Measurements from ENCODE around the gene RNF151. TPM values are rescaled to one million over a fixed set of nuclear protein-coding genes. Genes with fewer than 3 reads are reported as not detected.

RNF151 gene
- total and polyA plus RNA-seq, 11 donors: not detected

GRCh38 chr16:1992704-1993317 is 26.2 kb downstream of the RNF151 start:
- Histone ChIP-seq H3K4me1 (peaks cover 5 to 36% (median 18%) of the 10 kb centered on the region in 12 donors), H3K36me3 (peaks cover 0 to 16% (median 11%) of the 10 kb centered on the region in 9 donors), H3K27ac (no peak overlapping the region), H3K4me3 (peak overlapping the region in 7 of 12 donors; percentile 39 to 60 (median 57)), H3K9me3 (no peaks in the 10 kb centered on the region), H3K27me3 (peaks cover 11 to 39% (median 30%) of the 10 kb centered on the region in 9 donors)
- 44 to 64% (median 47%) methylated on average over 27 to 50 of the region's 50 CpGs for whole genome bisulfite sequencing, 4 donors
- no peak for TF ChIP-seq POLR2A (IDR thresholded peaks at IDR 0.05)
- no peak for TF ChIP-seq CTCF (IDR thresholded peaks at IDR 0.05)
- DNase-seq: peak in 1 of 5 donors; percentile 62
- ATAC-seq: peak in 1 of 4 donors; percentile 1
- intact Hi-C loops (cut with DNase I): loop anchor here in 1 of 10 donors (10.0 kb wide), 1 partner anchor 128 kb away; no protein-coding TSS in a partner anchor

- 54 to 79% (median 69%) methylated on average over 2 of the region's 2 CpGs for WGBS, 4 donors
- Histone ChIP-seq H3K4me3 (no peak overlapping the region), H3K9me3 (no peaks in the 10 kb centered on the region), H3K4me1 (peaks cover 5 to 36% (median 18%) of the 10 kb centered on the region in 12 donors), H3K27ac (no peak overlapping the region), H3K27me3 (peaks cover 8 to 31% (median 26%) of the 10 kb centered on the region in 9 donors), H3K36me3 (peaks cover 0 to 24% (median 21%) of the 10 kb centered on the region in 9 donors)
- TF ChIP-seq CTCF (IDR thresholded peaks at IDR 0.05): no peak
- DNase-seq: no peak
- intact Hi-C loops (cut with DNase I): loop anchor here in 1 of 10 donors (10.0 kb wide), 1 partner anchor 129 kb away; no protein-coding TSS in a partner anchor
- ATAC-seq: no peak
Measured at GRCh38 chr16:1993731-1994131, 27.1 kb downstream of the RNF151 start.

GRCh38 chr16:1997494-1998359 is 31.1 kb downstream of the RNF151 start:
- DNase-seq (no peak), ATAC-seq (no peak)
- H3K4me3 ChIP-seq: no peak overlapping the region
- H3K9me3 ChIP-seq: no peaks in the 10 kb centered on the region
- WGBS, 4 donors: 89 to 91% (median 90%) methylated on average over 25 to 26 of the region's 26 CpGs
- intact Hi-C loops (cut with DNase I): loop anchor here in 1 of 10 donors (10.0 kb wide), 1 partner anchor 133 kb away; no protein-coding TSS in a partner anchor
- no peak for TF ChIP-seq CTCF (IDR thresholded peaks at IDR 0.05)
- no peak for TF ChIP-seq POLR2A (IDR thresholded peaks at IDR 0.05)
- peak overlapping the region in 2 of 12 donors; percentile 17 to 43 for H3K27ac ChIP-seq
- peaks cover 0 to 11% (median 0%) of the 10 kb centered on the region in 12 donors for H3K4me1 ChIP-seq
- peaks cover 0 to 64% (median 61%) of the 10 kb centered on the region in 9 donors for H3K36me3 ChIP-seq
- H3K27me3 ChIP-seq: no peaks in the 10 kb centered on the region

GRCh38 chr16:1998360-1998835 is 31.7 kb downstream of the RNF151 start:
- H3K4me3 ChIP-seq: no peak overlapping the region
- TF ChIP-seq CTCF (IDR thresholded peaks at IDR 0.05): no peak
- TF ChIP-seq POLR2A (IDR thresholded peaks at IDR 0.05): no peak
- H3K27ac ChIP-seq: no peak overlapping the region
- no peaks in the 10 kb centered on the region for H3K9me3 ChIP-seq
- no peaks in the 10 kb centered on the region for H3K27me3 ChIP-seq
- DNase-seq (no peak), ATAC-seq (no peak)
- peaks cover 0 to 71% (median 63%) of the 10 kb centered on the region in 9 donors for H3K36me3 ChIP-seq
- peaks cover 0 to 12% (median under 1%) of the 10 kb centered on the region in 12 donors for H3K4me1 ChIP-seq
- WGBS, 4 donors: 93 to 97% (median 94%) methylated on average over 19 to 27 of the region's 27 CpGs
- intact Hi-C loops (cut with DNase I): loop anchor here in 1 of 10 donors (10.0 kb wide), 1 partner anchor 134 kb away; no protein-coding TSS in a partner anchor

Measured in heart left ventricle (tissue), 16 donors.